ENCODE data around the gene UBE2N. TPM values are rescaled to one million over a fixed set of nuclear protein-coding genes. Genes with fewer than 3 reads are reported as not detected.

UBE2N gene
- total and polyA plus RNA-seq, 2 of the 8 experiments (the other 6 are each of a cell fraction or from before 2014, with no cell fraction given), result 108 to 225 TPM

DNA sequence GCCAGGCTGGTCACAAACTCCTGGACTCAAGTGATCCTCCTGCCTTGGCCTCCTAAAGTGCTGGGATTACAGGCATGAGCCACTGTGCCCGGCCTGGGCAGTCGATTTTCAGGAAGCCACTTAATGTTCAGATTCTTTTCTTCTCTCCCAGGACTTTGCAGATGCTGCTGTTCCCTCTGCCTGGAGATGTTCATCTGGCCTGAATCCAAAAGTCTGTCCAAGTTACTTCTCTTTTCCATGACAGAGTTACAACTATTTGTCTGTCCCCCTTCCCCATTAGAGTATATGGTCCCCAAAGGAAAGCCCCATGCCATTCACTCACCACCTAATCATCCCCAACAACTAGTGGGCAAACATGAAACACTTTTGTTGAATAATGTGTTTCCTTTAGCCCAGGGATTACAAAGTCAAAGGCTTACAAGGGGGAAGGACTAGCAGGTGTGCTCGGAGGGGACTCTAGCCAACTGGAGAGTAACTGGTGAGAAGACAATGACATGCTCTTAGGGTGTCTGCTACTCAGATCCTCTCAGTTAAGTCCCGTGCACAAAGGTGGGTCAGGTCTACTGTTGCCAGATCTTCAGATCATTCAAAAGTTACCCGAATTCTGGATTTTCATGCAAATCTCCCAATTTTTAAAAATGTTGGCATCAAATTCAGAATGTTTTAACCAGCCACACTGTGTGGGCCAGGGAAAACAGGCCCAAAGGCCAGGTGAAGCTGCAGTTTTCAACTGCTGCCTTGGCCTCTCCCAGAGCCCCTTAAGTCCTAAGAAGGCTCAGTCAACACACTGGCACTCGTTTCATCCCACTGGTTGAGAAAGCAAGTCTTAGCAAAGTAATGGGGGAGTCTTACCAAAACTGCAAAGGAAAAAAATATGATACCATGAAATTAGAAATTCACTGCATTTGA lies 34.4 kb downstream of the UBE2N start:
- Histone ChIP-seq H3K79me2 (ENCODE audit: control insufficient read depth in 1 of 2, insufficient read depth in 2 of 2, low read length in 2 of 2) (peaks cover 0 to 18% of the 10 kb centered on the region in 2 experiments; a peak in 2 of 4 replicates), H4K20me1 (replicated peaks in 1 of 2; ENCODE audit: control insufficient read depth in 1 of 2, insufficient read depth in 2 of 2, low read length in 2 of 2) (peaks cover 2 to 4% of the 10 kb centered on the region in 2 experiments), H4K8ac (ENCODE audit: extremely low read depth, insufficient read depth, low read length) (no peak overlapping the region), H2BK12ac (ENCODE audit: low read depth, low read length) (no peak overlapping the region), H3K9ac (replicated peaks in 1 of 4; ENCODE audit: extremely low read depth in 1 of 4, low read depth in 3 of 4, low read length in 3 of 4) (no peak overlapping the region), H3K14ac (ENCODE audit: insufficient read length) (no peak overlapping the region), H3K9me3 (ENCODE audit: insufficient read depth in 2 of 2, low read depth in 1 of 2, low read length in 1 of 2) (no peaks in the 10 kb centered on the region), H2AK5ac (ENCODE audit: low read depth, low read length) (no peak overlapping the region), H3K23me2 (ENCODE audit: low read depth, low read length) (no peaks in the 10 kb centered on the region), H3K4me2 (ENCODE audit: insufficient read depth in 1 of 2, low read depth in 2 of 2, low read length in 2 of 2) (no peak overlapping the region), H3K4me3 (ENCODE audit: extremely low read depth in 1 of 4, insufficient read depth in 2 of 4, low read depth in 3 of 4, low read length in 4 of 4) (no peak overlapping the region), H2AFZ (ENCODE audit: low read length) (no peak overlapping the region), H3K4ac (replicated peaks; ENCODE audit: insufficient read length, low read depth, low read length) (no peak overlapping the region), H3K79me1 (ENCODE audit: low read depth, low read length) (peaks cover 2% of the 10 kb centered on the region; the same call in 1 of the 2 replicates), H3K23ac (ENCODE audit: insufficient read length) (no peak overlapping the region), H3K4me1 (replicated peaks in 1 of 4; ENCODE audit: control insufficient read depth in 3 of 4, insufficient read depth in 4 of 4, low read length in 3 of 4) (no peaks in the 10 kb centered on the region), H3K36me3 (ENCODE audit: control insufficient read depth in 2 of 4, insufficient read depth in 4 of 4, low read length in 3 of 4) (peaks cover 0 to 34% (median 8%) of the 10 kb centered on the region in 4 experiments; a peak in 5 of 8 replicates), H4K91ac (replicated peaks; ENCODE audit: insufficient read length, low read length) (no peak overlapping the region), H3K56ac (replicated peaks; ENCODE audit: insufficient read length, low read depth, low read length) (no peak overlapping the region), H2BK5ac (ENCODE audit: low read depth, low read length) (no peak overlapping the region), H3K27me3 (replicated peaks in 1 of 4; ENCODE audit: control insufficient read depth in 3 of 4, extremely low read depth in 1 of 4, insufficient read depth in 3 of 4, low read length in 3 of 4) (no peaks in the 10 kb centered on the region), H4K5ac (ENCODE audit: insufficient read length, low read depth, low read length) (no peak overlapping the region), H2BK120ac (replicated peaks; ENCODE audit: low read depth, low read length) (no peak overlapping the region), H2BK20ac (ENCODE audit: low read length) (no peak overlapping the region), H2BK15ac (ENCODE audit: low read length) (no peak overlapping the region), H3K27ac (ENCODE audit: low read depth, low read length) (no peak overlapping the region), H3K18ac (ENCODE audit: extremely low read depth, low read length) (no peak overlapping the region)
- ChIA-PET POLR2A (ENCODE audit: partially characterized antibody) (interaction anchor here (0.7 to 1.0 kb wide), 2 partner anchors 12 to 21 kb away, joined by 3 to 6 read pairs; no protein-coding TSS in a partner anchor), CTCF (ENCODE audit: partially characterized antibody) (interaction anchor here (1.8 to 4.2 kb wide), 2 partner anchors 13 to 419 kb away, joined by 4 to 22 read pairs; no protein-coding TSS in a partner anchor)
- DNase-seq (ENCODE audit: low read depth in 1 of 2, low spot score in 2 of 2) (no peak), FAIRE-seq (no peak)
- no peak for TF ChIP-seq RFX5 (IDR thresholded peaks at IDR 0.05; ENCODE audit: borderline replicate concordance, low read depth, low read length)
- TF ChIP-seq, protein P1, sequence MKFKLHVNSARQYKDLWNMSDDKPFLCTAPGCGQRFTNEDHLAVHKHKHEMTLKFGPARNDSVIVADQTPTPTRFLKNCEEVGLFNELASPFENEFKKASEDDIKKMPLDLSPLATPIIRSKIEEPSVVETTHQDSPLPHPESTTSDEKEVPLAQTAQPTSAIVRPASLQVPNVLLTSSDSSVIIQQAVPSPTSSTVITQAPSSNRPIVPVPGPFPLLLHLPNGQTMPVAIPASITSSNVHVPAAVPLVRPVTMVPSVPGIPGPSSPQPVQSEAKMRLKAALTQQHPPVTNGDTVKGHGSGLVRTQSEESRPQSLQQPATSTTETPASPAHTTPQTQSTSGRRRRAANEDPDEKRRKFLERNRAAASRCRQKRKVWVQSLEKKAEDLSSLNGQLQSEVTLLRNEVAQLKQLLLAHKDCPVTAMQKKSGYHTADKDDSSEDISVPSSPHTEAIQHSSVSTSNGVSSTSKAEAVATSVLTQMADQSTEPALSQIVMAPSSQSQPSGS (IDR thresholded peaks at IDR 0.05; ENCODE audit: low read length), result no peak
- 74% methylated on average over 6 of the region's 6 CpGs; no CpG with 5 or more reads in 1 of the 2 experiments for WGBS, 2 experiments (ENCODE audit: extremely low coverage in 1 of 2, insufficient coverage in 1 of 2, insufficient read length in 1 of 2, insufficient replicate concordance in 2 of 2, low coverage in 1 of 2, low lambda C conversion rate in 2 of 2, missing lambda C conversion rate in 1 of 2)
